MCF 10A (cell line): ENCODE measurements around the gene CNR2. TPM values are rescaled to one million over a fixed set of nuclear protein-coding genes. Genes with fewer than 3 reads are reported as not detected.
"Not testable (repeated sequence)": the region's sequence is repeated elsewhere in the genome, so short reads cannot be mapped to it uniquely, and the experiment has no call there.

ENCODE experiments used
- BruUV-seq: library from RNA; stranded (reverse); fragments of 400-500 nt; replicated peaks from 2 replicates; lab custom pipeline; 2021; lab: Mats Ljungman, UMichigan
- CTCF ChIA-PET: fragments of 300-600 bp; sonication (Branson Sonifier 250); formaldehyde crosslinking; extraction: SDS; loops from one replicate; lab custom pipeline; 2021; ENCODE audit warnings: antibody characterized with exemption, inconsistent platforms; lab: Yijun Ruan, JAX
- POLR2A ChIA-PET: fragments of 300-600, 350-650 bp; sonication (Branson Sonifier 250); formaldehyde crosslinking; extraction: SDS; loops from one replicate; lab custom pipeline; 2020; ENCODE audit warnings: antibody characterized with exemption, inconsistent platforms; lab: Yijun Ruan, JAX
- DNase-seq: peaks from one replicate; pipeline ENCODE4 v3.0.0-alpha.2; 2018; ENCODE audit not compliant: unreplicated experiment
- H3K27ac Mint-ChIP-seq: one replicate; pipeline ENCODE4 v1.8.0; 2022; ENCODE audit warnings: mild to moderate bottlenecking, low read depth, mixed read lengths; ENCODE audit not compliant: unreplicated experiment
- H3K27me3 Mint-ChIP-seq: one replicate; pipeline ENCODE4 v1.8.0; 2022; ENCODE audit warnings: mixed read lengths; ENCODE audit not compliant: insufficient read depth, unreplicated experiment
- H3K36me3 Mint-ChIP-seq: one replicate; pipeline ENCODE4 v1.8.0; 2022; ENCODE audit warnings: mild to moderate bottlenecking, moderate library complexity, mixed read lengths; ENCODE audit not compliant: insufficient read depth, unreplicated experiment
- H3K4me1 Mint-ChIP-seq: one replicate; pipeline ENCODE4 v1.8.0; 2022; ENCODE audit warnings: mixed read lengths; ENCODE audit not compliant: insufficient read depth, unreplicated experiment
- H3K4me3 Mint-ChIP-seq: one replicate; pipeline ENCODE4 v1.8.0; 2022; ENCODE audit warnings: mild to moderate bottlenecking, moderate library complexity, mixed read lengths; ENCODE audit not compliant: unreplicated experiment
- H3K9me3 Mint-ChIP-seq: one replicate; pipeline ENCODE4 v1.8.0; 2022; ENCODE audit warnings: mixed read lengths; ENCODE audit not compliant: unreplicated experiment
- intact Hi-C: fragments of 100-400 bp; cut with micrococcal nuclease; formaldehyde crosslinking; loops from 2 replicates; pipeline ENCODE4 v1.14.1; 2022
- total RNA-seq: library from RNA; stranded (reverse); gene quantifications from 2 replicates; pipeline ENCODE4 v1.2.3, GENCODE V29; 2022
- TF ChIP-seq, protein P1 (sequence below): fragments of 200-600 bp; IDR thresholded peaks from one replicate; pipeline ENCODE4 v1.8.0; 2022; ENCODE audit warnings: antibody characterized with exemption, mild to moderate bottlenecking; ENCODE audit not compliant: unreplicated experiment

Gene CNR2
- total RNA-seq, 1 experiment from 2014 or later, result not detected

DNA sequence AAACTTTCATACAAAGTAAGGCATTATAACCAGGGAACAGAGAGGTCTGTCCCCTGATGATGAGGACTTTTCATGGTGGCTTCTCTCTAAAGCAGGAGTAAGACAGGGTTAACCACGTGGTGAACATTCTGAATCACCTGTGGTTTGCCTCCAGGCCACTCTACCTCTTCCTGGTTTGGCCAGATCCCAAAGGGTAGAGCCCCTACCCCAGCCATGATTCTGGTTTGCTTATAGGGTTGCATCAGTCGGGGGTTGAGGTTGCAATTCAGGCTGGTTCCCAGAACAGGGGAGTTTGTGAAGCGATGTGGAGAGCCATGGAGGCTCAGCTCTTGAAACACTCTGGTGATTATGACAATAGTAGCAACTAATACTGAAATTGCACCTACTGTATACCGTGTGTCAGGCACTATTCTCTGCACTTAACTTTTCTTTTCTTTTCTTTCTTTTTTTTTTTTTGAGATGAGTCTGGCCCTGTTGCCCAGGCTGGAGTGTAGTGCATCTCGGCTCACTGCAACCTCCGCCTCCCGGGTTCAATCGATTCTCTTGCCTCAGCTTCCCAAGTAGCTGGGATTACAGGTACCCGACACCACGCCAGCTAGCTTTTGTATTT lies 8.3 kb downstream of the CNR2 start:
- ChIA-PET POLR2A (interaction anchor here (1.4 to 1.5 kb wide), 2 partner anchors 40 to 75 kb away, joined by 3 read pairs; partner anchors contain the start of gene SRSF10), CTCF (interaction anchor here (0.6 to 1.3 kb wide), 2 partner anchors 94 to 546 kb away, joined by 3 to 4 read pairs; no protein-coding TSS in a partner anchor)
- intact Hi-C loops, result no loop called here
- no TSS peak for BruUV-seq
- Mint-ChIP-seq H3K4me3 (peak overlapping the region; percentile 17), H3K27ac (peak overlapping the region; percentile 6), H3K27me3 (peaks cover 20% of the 10 kb centered on the region), H3K4me1 (peaks cover 8% of the 10 kb centered on the region), H3K36me3 (no peaks in the 10 kb centered on the region), H3K9me3 (no peaks in the 10 kb centered on the region)
- peak; percentile 85 for DNase-seq
- TF ChIP-seq, protein P1, sequence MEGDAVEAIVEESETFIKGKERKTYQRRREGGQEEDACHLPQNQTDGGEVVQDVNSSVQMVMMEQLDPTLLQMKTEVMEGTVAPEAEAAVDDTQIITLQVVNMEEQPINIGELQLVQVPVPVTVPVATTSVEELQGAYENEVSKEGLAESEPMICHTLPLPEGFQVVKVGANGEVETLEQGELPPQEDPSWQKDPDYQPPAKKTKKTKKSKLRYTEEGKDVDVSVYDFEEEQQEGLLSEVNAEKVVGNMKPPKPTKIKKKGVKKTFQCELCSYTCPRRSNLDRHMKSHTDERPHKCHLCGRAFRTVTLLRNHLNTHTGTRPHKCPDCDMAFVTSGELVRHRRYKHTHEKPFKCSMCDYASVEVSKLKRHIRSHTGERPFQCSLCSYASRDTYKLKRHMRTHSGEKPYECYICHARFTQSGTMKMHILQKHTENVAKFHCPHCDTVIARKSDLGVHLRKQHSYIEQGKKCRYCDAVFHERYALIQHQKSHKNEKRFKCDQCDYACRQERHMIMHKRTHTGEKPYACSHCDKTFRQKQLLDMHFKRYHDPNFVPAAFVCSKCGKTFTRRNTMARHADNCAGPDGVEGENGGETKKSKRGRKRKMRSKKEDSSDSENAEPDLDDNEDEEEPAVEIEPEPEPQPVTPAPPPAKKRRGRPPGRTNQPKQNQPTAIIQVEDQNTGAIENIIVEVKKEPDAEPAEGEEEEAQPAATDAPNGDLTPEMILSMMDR, result no peak

DNA sequence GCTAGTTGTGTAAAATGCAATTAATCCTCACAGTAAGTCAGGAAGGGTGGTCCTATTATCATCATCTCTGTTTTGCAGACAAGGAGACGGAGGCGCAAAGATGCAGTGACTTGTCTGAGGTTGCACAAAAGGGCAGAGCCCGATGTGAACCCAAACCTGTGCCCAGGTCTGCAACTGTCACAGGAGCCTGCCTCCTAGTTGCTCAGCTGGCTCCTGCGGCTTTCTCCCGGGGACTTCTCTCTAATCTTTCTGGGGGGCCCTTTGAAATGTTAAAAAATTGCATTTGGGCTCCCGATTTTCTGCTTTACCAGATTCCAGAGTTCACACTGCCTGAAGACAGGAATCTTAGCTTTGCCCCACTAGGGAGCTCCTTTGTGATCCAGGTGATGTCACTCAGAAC lies 9.4 kb downstream of the CNR2 start:
- BruUV-seq, result no TSS peak
- H3K27me3 Mint-ChIP-seq, result peaks cover 24% of the 10 kb centered on the region
- no peaks in the 10 kb centered on the region for H3K36me3 Mint-ChIP-seq
- DNase-seq, result no peak
- H3K4me1 Mint-ChIP-seq, result peaks cover 8% of the 10 kb centered on the region
- ChIA-PET POLR2A (interaction anchor here (1.3 to 1.5 kb wide), 3 partner anchors 27 to 76 kb away, joined by 3 read pairs; partner anchors contain the start of gene SRSF10), CTCF (interaction anchor here (0.6 to 1.3 kb wide), 4 partner anchors 26 to 1044 kb away, joined by 3 to 4 read pairs (median 4); no protein-coding TSS in a partner anchor)
- no peak overlapping the region for H3K27ac Mint-ChIP-seq
- TF ChIP-seq, protein P1, result no peak
- intact Hi-C loops, result no loop called here
- H3K4me3 Mint-ChIP-seq, result no peak overlapping the region
- no peaks in the 10 kb centered on the region for H3K9me3 Mint-ChIP-seq

- Mint-ChIP-seq H3K9me3 (no peaks in the 10 kb centered on the region), H3K27ac (no peak overlapping the region), H3K27me3 (peaks cover 24% of the 10 kb centered on the region), H3K36me3 (no peaks in the 10 kb centered on the region), H3K4me1 (peaks cover 8% of the 10 kb centered on the region), H3K4me3 (no peak overlapping the region)
- POLR2A ChIA-PET, result interaction anchor here (1.3 kb wide), 1 partner anchor 28 kb away, joined by 3 read pairs; no protein-coding TSS in a partner anchor
- DNase-seq, result no peak
- intact Hi-C loops, result no loop called here
- no TSS peak for BruUV-seq
- TF ChIP-seq, protein P1, result no peak
- CTCF ChIA-PET, result no interaction called here
These were observed 10.6 kb downstream of the CNR2 start for GRCh38 chr1:23902321-23903278.

DNA sequence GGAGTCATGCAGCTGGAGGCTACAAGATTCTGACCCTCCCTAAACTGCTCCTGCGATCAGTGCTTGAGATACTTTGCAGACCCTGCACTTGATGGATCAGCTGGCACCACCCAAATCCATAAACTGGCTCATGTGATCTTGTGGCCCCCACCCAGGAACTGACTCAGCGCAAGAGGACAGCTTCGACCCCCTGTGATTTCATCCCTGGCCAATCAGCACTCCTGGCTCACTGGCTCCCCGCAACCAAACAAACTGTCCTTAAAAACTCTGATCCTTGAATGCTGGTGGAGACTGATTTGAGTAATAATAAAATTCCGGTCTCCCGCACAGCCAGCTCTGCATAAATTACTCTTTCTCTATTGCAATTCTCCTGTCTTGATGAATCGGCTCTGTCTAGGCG lies 13.1 kb downstream of the CNR2 start:
- H3K36me3 Mint-ChIP-seq, intact Hi-C loops, H3K27ac Mint-ChIP-seq, H3K4me3 Mint-ChIP-seq, BruUV-seq, H3K9me3 Mint-ChIP-seq, POLR2A ChIA-PET, DNase-seq: not testable (repeated sequence)
- CTCF ChIA-PET, result interaction anchor here (0.6 to 1.2 kb wide), 2 partner anchors 90 to 134 kb away, joined by 3 read pairs; no protein-coding TSS in a partner anchor
- Mint-ChIP-seq H3K27me3 (peaks cover 24% of the 10 kb centered on the region), H3K4me1 (peaks cover 14% of the 10 kb centered on the region)
